Smooth muscle cell (in vitro differentiated cells): Measurements from ENCODE around the gene PAX4. TPM values are rescaled to one million over a fixed set of nuclear protein-coding genes. Genes with fewer than 3 reads are reported as not detected.

ENCODE experiments used
- DNase-seq: peaks from one replicate; lab custom pipeline; 2025; ENCODE audit not compliant: unreplicated experiment; lab: John Stamatoyannopoulos, UW
- H2AFZ ChIP-seq: fragments of 200-600 bp; sonication (generic); 2 replicates; pipeline ENCODE4 v1.6.0; 2016; ENCODE audit warnings: antibody characterized with exemption, low read depth, mild to moderate bottlenecking
- H3F3A ChIP-seq: fragments of 200-600 bp; sonication (generic); 2 replicates; pipeline ENCODE4 v1.6.0; 2017; ENCODE audit warnings: antibody characterized with exemption, low read depth
- H3K27ac ChIP-seq: fragments of 200-600 bp; sonication (generic); 2 replicates; pipeline ENCODE4 v1.5.1; 2016; ENCODE audit warnings: low read depth, mild to moderate bottlenecking
- H3K27me3 ChIP-seq: fragments of 200-600 bp; sonication (generic); 2 replicates; pipeline ENCODE4 v1.6.1; 2016; ENCODE audit warnings: low read depth, mild to moderate bottlenecking
- H3K36me3 ChIP-seq: fragments of 200-600 bp; sonication (generic); 2 replicates; pipeline ENCODE4 v1.5.1; 2016; ENCODE audit warnings: low read depth
- H3K4me1 ChIP-seq: fragments of 200-600 bp; sonication (generic); 2 replicates; pipeline ENCODE4 v1.5.1; 2016; ENCODE audit warnings: low read depth
- H3K4me2 ChIP-seq: fragments of 200-600 bp; sonication (generic); 2 replicates; pipeline ENCODE4 v1.6.0; 2016; ENCODE audit warnings: mild to moderate bottlenecking
- H3K4me3 ChIP-seq: fragments of 200-600 bp; sonication (generic); 2 replicates; pipeline ENCODE4 v1.5.1; 2016; ENCODE audit warnings: mild to moderate bottlenecking
- H3K79me2 ChIP-seq: fragments of 200-600 bp; sonication (generic); 2 replicates; pipeline ENCODE4 v1.6.0; 2016; ENCODE audit warnings: low read depth, mild to moderate bottlenecking
- H3K9ac ChIP-seq: fragments of 200-600 bp; sonication (generic); 2 replicates; pipeline ENCODE4 v1.6.0; 2016; ENCODE audit warnings: low read depth
- H3K9me3 ChIP-seq: fragments of 200-600 bp; sonication (generic); replicated peaks from 2 replicates; pipeline ENCODE4 v1.5.1; 2016; ENCODE audit warnings: low read depth
- H4K20me1 ChIP-seq: fragments of 200-600 bp; sonication (generic); 2 replicates; pipeline ENCODE4 v1.6.0; 2016; ENCODE audit warnings: low read depth
- WGBS: methylation state at CpG from one replicate; pipeline ENCODE4 v1.1.7; 2016; ENCODE audit warnings: low lambda C conversion rate; 5-methylcytosine and 5-hydroxymethylcytosine counted together
- polyA plus RNA-seq: library from polyadenylated mRNA; unstranded; fragments of >200 nt; fragmentation: Nextera tagmentation; extraction: Ambion mirVana; gene quantifications from 2 replicates; pipeline ENCODE4 v1.2.1, GENCODE V29; 2016
- total RNA-seq: library from RNA; depleted of rRNA; stranded (reverse); fragments of >200 nt; gene quantifications from 2 replicates; pipeline ENCODE4 v1.2.3, GENCODE V29; 2014
- TF ChIP-seq, protein P1 (sequence below): fragments of 200-600 bp; sonication (generic); IDR thresholded peaks from 2 replicates; pipeline ENCODE4 v1.5.1; 2017; ENCODE audit warnings: borderline replicate concordance, mild to moderate bottlenecking, antibody characterized with exemption; ENCODE audit not compliant: insufficient read depth, poor library complexity, severe bottlenecking

Gene PAX4
- total and polyA plus RNA-seq, 2 experiments from 2014 or later: not detected

DNA sequence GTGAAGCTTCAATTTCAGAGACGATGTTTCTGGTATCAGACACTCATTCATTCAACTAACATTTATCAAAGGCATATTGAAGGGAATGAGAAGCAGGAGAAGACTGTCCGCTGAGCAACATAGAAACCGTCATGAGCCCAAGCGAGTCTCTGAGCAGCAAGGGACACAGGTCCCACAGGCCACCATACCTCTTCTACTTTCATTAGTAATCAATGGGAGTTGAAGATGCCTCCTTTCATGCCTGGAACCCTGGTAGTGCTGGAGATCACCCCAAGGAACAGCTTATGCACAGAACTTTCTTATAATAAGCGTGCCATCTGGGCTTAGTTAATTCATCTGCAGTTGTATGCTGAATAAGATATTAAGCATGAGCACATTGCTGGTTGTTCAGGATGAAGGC is 1.2 kb downstream of the PAX4 start:
- Histone ChIP-seq H3K9me3 (no peaks in the 10 kb centered on the region), H3K4me1 (no peaks in the 10 kb centered on the region), H3K27ac (no peak overlapping the region), H3K36me3 (no peaks in the 10 kb centered on the region), H3K9ac (no peak overlapping the region), H2AFZ (no peak overlapping the region), H3K4me2 (no peak overlapping the region), H3K27me3 (peaks cover 85% of the 10 kb centered on the region), H3F3A (no peaks in the 10 kb centered on the region), H3K79me2 (no peaks in the 10 kb centered on the region), H4K20me1 (no peaks in the 10 kb centered on the region), H3K4me3 (no peak overlapping the region)
- no peak for DNase-seq
- TF ChIP-seq, protein P1, sequence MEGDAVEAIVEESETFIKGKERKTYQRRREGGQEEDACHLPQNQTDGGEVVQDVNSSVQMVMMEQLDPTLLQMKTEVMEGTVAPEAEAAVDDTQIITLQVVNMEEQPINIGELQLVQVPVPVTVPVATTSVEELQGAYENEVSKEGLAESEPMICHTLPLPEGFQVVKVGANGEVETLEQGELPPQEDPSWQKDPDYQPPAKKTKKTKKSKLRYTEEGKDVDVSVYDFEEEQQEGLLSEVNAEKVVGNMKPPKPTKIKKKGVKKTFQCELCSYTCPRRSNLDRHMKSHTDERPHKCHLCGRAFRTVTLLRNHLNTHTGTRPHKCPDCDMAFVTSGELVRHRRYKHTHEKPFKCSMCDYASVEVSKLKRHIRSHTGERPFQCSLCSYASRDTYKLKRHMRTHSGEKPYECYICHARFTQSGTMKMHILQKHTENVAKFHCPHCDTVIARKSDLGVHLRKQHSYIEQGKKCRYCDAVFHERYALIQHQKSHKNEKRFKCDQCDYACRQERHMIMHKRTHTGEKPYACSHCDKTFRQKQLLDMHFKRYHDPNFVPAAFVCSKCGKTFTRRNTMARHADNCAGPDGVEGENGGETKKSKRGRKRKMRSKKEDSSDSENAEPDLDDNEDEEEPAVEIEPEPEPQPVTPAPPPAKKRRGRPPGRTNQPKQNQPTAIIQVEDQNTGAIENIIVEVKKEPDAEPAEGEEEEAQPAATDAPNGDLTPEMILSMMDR: no peak
- WGBS: 92% methylated on average over 5 of the region's 5 CpGs

DNA sequence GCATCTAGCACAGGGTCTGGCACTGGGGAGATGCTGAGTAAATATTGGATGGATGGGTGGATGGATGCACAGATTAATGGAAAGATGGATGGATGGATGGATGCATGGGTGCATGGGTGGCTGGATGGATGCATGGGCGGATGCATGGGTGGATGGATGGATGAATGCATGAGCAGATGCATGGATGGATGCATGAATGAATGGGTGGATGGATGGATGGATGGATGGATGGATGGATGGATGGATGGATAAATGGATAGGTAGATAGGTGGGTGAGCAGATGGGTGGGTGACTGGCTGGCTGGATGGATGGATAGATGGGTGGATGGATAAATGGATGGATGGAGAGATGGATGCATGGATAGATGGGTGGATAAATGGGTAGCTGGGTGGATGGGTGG is 5.7 kb downstream of the PAX4 start:
- TF ChIP-seq, protein P1: no peak
- DNase-seq: no peak
- no peaks in the 10 kb centered on the region for H3K4me1 ChIP-seq
- no peaks in the 10 kb centered on the region for H3F3A ChIP-seq
- no peak overlapping the region for H3K27ac ChIP-seq
- 90% methylated on average over 1 of the region's 1 CpG for whole genome bisulfite sequencing
- H3K4me3 ChIP-seq: no peak overlapping the region
- H2AFZ ChIP-seq: no peak overlapping the region
- H4K20me1 ChIP-seq: no peaks in the 10 kb centered on the region
- no peaks in the 10 kb centered on the region for H3K79me2 ChIP-seq
- peaks cover 40% of the 10 kb centered on the region for H3K27me3 ChIP-seq
- H3K4me2 ChIP-seq: no peak overlapping the region
- no peak overlapping the region for H3K9ac ChIP-seq
- H3K36me3 ChIP-seq: no peaks in the 10 kb centered on the region
- H3K9me3 ChIP-seq: no peaks in the 10 kb centered on the region

DNA sequence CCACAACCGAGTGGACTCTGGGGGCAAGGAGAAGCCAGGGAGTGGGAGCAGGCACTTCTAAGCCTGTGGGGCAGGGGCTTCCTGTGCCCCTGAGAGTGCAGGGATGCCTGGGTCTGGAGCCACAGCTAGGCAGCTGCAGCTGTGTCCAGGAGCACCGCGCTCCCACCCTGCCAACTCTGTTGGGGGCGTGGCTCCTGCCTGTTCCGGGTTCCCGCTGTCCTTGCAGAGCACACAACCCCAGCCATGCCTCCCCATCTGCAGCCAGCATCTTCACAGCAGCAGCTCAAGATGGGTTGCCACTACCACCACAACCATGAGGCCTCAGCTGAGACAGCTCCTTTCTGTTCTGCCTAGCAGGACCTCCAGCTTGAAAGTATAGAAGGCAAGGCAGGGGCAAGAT is 8.6 kb downstream of the PAX4 start:
- Histone ChIP-seq H3F3A (no peaks in the 10 kb centered on the region), H3K9ac (no peak overlapping the region), H4K20me1 (no peaks in the 10 kb centered on the region), H2AFZ (no peak overlapping the region), H3K9me3 (no peaks in the 10 kb centered on the region), H3K27ac (no peak overlapping the region), H3K79me2 (no peaks in the 10 kb centered on the region), H3K4me3 (no peak overlapping the region), H3K27me3 (peaks cover 10% of the 10 kb centered on the region), H3K36me3 (no peaks in the 10 kb centered on the region), H3K4me2 (no peak overlapping the region), H3K4me1 (no peaks in the 10 kb centered on the region)
- TF ChIP-seq, protein P1: no peak
- DNase-seq: no peak
- WGBS: 78% methylated on average over 6 of the region's 6 CpGs

DNA sequence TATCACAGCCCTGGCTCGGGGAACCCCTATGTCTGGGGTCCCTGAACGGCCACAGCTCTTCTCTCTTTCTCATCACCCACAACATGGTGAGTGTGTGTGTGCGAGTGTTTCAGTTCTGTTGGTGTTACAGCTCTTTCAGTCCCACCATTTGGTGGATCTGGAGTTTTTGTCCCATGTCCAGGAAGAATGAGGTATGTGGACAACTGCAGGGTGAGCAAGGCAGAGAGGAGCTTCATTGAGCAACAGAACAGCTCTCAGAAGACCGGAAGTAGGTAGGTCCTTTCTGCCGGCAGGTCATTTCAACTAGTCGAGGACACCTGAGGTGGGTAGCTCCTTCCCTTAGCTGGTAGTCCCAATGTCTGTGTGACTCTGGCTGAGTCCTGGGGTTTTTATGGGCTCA is 9.5 kb downstream of the PAX4 start:
- 85% methylated on average over 6 of the region's 6 CpGs for WGBS
- no peaks in the 10 kb centered on the region for H3K4me1 ChIP-seq
- H3K27me3 ChIP-seq: peaks cover 4% of the 10 kb centered on the region
- TF ChIP-seq, protein P1: no peak
- no peaks in the 10 kb centered on the region for H3K36me3 ChIP-seq
- no peak overlapping the region for H3K4me2 ChIP-seq
- no peak overlapping the region for H2AFZ ChIP-seq
- no peaks in the 10 kb centered on the region for H3F3A ChIP-seq
- H3K27ac ChIP-seq: no peak overlapping the region
- no peak overlapping the region for H3K9ac ChIP-seq
- DNase-seq: no peak
- H3K79me2 ChIP-seq: no peaks in the 10 kb centered on the region
- no peaks in the 10 kb centered on the region for H4K20me1 ChIP-seq
- no peaks in the 10 kb centered on the region for H3K9me3 ChIP-seq
- no peak overlapping the region for H3K4me3 ChIP-seq
